GM21390 (cell line): ENCODE results near the gene MSL1.

ENCODE experiments used
- ATAC-seq: cut with Tn5 transposase; IDR thresholded peaks from one replicate; pipeline ENCODE4 v1.9.1; 2021; ENCODE audit not compliant: unreplicated experiment

MSL1 gene

DNA sequence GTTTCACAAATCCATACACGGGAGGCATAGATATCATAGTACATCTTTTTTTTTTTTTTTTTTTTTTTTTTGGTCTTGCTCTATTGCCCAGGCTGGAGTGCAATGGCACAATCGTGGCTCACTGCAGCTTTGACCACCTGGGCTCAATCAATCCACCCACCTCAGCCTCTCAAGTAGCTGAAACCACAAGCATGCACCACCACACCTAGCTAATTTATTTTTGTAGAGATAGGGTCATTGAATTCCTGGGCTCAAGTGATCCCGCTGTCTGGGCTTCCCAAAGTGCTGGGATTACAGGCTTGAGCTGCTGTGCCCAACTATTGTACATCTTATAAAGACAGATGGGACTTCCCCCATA, 52.0 kb downstream of the MSL1 start:
- ATAC-seq: no peak

DNA sequence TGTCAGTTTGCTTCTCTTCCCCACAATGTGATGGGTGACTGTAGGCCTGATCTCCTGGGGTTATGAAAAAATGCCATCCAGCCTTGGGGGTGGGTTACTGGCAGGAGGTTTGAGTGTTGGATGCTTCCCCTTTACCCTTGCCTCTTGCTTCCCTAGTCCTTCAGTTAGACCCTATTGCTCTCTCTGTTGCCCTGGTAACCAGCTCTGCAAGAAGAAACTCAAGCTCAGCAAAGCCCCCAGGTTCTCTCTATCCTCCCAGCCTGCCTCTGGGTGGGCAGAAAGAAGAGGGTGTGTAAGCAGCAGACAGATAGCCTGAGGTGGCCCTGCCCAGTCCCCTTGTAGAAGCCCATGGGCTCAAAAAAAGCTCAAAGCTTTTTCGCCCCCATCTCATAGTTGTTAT, 52.7 kb downstream of the MSL1 start:
- no peak for ATAC-seq

DNA sequence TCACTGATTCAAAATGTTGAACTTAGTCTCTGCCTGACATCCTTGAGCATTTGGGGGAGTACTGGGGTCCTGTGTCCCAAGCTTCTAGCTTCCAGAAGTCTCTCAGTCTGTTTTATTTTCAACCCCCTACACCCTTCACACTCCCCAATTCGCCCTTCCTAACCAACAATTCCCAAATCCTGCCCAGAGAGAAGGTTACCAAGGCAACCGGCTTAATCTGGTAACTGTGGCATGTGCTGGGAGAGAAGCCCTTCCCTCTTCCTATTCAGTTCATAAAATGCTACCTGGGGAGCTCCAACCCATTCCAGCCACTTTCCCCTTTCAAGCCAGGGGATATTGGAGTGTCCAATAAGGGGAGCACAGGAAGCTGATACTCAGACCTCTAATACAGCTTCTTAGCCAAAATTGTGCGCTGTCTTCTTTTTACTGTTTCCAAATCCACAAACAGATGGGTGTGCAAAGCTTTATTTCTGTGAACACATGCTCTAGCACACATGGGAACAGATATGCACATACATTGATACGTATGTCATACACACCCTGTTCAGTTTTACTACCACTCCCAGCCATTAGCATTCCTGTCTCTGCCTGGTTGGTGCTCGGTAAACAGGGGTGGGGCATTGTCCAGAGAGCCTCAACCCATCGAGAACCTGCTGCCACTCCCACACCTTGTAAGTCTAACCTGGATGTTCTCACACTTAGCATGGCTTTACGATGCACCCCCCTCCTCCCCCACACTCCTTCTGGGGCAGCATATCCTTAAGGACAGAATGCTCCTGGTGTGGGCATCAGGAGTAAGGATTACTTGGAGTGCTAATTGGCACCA, 54.4 kb downstream of the MSL1 start:
- no peak for ATAC-seq

DNA sequence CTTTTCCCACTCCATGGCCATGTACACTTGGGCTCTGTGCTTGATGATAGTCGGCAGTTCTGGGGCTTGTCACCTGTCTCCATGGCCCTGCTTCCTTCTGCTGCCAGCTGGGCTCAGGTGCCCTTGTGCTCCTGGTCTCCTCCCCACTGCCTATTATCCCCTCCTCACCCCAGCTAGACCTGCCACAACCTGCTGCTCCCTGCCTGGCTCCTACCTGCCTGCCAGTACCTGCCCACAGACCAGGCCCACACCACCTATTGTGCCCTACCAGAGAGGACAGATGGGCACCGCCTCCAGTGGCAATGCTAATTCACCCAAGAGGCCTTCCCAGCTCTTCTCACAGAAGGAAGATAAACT, 55.0 kb downstream of the MSL1 start:
- ATAC-seq: no peak

DNA sequence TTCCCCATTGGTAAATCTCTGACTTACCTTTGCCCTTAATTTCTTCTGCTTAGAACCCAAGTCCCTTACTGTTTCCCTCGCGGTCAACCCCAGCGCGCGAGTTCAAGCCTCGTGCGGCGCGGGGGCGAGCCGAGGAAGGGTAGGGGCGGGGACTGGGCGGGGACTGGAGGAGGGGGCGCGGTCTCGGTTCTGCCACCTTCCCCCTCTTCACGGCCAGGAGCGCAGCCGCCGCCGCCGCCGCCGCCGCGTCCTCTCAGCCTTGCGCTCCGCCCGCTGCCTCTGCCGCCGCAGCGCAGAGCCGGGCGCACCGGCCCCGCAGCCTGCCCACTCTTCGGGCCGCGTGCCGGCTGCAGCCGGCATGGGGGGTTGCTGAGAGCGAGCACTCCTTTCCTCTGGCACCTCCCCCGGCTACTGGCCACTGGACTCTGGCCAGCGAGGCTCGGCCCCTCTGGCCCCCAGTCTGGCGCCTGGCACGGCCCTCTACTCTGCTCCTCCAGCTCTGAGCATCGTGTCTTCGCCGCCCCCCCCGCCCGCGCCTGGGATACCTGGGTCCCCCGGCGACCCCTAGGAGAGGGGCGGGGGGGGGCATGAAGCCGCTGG, 55.6 kb downstream of the MSL1 start, which contains the start of gene RAPGEFL1:
RAPGEFL1 (plus strand) TSS at position 196 of the 600 bp plus-strand sequence; CDS start at position 588, 392 bp downstream.
- no peak for ATAC-seq

DNA sequence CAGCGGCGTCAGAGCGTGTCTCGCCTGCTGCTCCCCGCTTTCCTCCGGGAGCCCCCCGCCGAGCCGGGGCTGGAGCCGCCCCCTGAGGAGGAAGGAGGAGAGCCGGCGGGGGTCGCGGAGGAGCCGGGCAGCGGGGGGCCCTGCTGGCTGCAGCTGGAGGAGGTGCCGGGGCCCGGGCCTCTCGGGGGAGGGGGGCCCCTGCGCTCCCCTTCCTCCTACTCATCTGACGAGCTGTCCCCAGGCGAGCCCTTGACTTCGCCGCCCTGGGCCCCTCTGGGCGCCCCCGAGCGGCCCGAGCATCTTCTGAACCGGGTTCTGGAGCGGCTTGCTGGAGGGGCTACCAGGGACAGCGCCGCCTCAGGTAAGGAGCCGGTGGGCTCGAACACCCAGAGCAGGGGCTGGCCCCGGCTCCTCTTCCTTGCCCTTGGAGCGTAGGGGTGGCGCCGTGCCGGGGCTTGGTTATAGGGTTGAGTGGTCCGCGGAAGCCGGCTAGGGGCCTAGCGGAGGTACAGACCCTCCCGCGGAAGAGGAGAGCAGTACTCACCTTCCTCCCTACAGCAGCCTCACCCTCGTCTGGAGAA, 56.3 kb downstream of the MSL1 start:
- ATAC-seq: no peak

DNA sequence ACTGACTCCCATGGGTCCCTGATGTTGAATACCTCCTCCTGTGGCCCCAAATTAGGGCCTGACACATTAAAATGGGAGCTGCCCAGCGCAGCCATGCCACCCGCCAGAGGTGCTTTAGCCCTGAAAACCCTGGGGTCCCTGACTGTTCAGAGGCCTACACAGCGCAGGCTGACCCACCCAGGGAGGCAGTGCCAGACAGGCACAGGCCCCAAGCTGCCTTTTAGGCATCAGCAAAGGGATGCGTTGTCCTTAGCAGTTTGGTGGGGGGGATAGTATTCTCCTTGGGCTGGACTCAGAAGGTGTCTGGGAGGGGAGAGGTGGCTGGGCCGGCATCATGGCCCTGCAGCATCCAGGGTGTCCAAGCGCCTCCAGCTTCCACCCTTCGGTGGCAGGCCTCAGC, 56.9 kb downstream of the MSL1 start:
- no peak for ATAC-seq

DNA sequence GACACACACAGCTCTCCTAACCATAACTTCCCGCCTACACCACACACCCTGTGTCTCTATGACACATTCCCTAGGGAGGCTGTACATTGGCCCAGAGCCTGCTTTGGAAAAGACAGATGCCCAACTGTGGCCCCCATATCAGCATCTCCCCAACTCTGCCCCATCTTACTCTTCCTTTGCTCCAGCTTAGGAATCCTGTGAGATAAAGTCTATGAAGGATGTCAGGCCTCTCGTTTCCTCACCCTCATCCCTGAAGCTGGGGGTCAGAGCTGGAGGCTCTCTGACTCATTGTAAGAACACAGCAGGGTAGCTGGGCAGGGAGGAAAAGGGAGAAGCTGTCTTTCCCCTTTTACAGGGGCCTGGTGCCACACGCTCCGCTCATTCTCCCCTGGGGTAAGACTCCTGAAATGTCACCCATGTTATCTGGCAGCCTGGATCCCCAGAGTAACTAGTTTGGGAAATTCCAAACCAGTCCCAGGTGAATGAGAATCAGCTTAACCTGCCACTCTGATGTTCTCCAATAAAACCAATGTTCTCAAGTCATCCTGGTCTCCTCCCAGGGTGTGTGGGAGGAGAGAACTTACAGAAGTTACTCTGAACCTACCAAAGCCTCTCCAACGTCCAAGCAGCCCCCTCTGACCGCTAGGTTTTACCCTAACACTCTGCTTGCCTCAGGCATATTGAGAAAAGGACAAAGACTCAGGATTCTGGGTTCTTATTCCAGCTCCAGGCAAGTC, 58.3 kb downstream of the MSL1 start:
- no peak for ATAC-seq

DNA sequence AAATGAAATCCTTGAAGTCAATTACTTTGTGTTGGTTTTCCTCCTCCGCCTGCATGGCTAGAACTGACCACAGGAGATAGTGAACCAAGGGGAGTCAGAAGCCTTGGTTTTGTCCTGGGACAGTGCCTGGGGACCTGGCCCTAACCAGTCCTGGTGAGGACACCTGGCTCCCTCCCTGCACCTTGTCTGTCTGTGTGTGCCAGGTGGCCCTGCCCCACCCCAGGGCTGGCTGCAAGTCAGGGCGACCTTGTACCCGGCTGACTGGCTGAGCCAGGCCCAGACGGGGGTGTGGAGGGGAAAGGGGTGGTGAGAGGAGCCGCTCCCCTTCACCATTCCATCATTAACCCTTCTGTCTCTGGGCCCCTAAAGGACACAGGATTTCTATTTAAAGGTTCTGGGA, 58.9 kb downstream of the MSL1 start:
- no peak for ATAC-seq

DNA sequence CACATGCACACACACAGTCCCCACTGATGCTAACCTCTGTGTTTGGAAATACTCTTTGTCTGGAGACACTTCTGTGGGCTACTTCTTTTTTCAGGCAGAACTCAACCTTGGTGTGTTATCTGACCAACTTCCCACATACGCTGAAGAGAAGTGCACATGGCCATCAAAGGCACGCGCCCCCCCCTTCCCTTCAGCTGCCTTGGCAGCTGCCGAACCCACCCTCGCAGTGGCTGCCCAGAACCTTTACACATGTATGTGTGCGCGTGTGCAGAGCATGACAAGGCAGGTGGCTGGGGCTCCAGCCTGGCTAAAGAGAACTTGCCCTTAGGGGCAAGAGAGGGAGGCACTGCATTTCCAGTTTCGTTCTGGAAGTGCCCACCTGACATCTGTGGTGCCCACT, 59.4 kb downstream of the MSL1 start:
- no peak for ATAC-seq

DNA sequence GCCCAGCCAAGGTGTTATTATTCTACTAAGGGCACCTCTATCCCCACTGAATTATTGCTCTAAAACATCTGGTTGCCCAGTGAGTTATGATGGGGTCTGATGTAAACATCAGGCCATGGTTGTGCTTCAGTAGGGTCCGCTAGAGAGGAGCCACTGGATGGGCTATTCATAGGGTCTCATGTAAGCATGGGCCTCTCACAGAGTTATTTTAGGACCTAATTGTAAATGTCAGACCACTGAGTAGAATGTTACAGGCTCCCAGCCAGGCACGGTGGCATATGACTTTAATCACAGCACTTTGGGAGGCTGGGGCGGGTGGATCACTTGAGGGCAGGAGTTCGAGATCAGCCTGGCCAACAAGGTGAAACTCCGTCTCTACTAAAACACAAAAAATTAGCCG, 60.8 kb downstream of the MSL1 start:
- ATAC-seq: no peak
